ENCODE measurements around the gene FCGR3A. TPM values are rescaled to one million over a fixed set of nuclear protein-coding genes. Genes with fewer than 3 reads are reported as not detected.

Gene FCGR3A
- total RNA-seq, 1 donor from 2014 or later: not detected

GRCh38 chr1:161499099-161500039 lies 50.2 kb downstream of the FCGR3A start:
- Histone ChIP-seq H3K36me3 (ENCODE audit: control insufficient read depth, insufficient read depth, low read length) (no peaks in the 10 kb centered on the region), H3K4me3 (ENCODE audit: low read depth, low read length) (no peak overlapping the region), H3K27me3 (ENCODE audit: control insufficient read depth, insufficient read depth, low read length) (peaks cover 2% of the 10 kb centered on the region)
- DNase-seq (ENCODE audit: low read depth) (no peak), FAIRE-seq (no peak)
- no peak for TF ChIP-seq CTCF (IDR thresholded peaks at IDR 0.05; ENCODE audit: insufficient read depth, low read length, severe bottlenecking)

- Histone ChIP-seq H3K27me3 (ENCODE audit: control insufficient read depth, insufficient read depth, low read length) (peaks cover 2% of the 10 kb centered on the region), H3K4me3 (ENCODE audit: low read depth, low read length) (no peak overlapping the region), H3K36me3 (ENCODE audit: control insufficient read depth, insufficient read depth, low read length) (no peaks in the 10 kb centered on the region)
- no peak for FAIRE-seq
- TF ChIP-seq CTCF (IDR thresholded peaks at IDR 0.05; ENCODE audit: insufficient read depth, low read length, severe bottlenecking): no peak
- DNase-seq (ENCODE audit: low read depth): no peak
These were observed 51.0 kb downstream of the FCGR3A start for GRCh38 chr1:161498646-161499045.

- no peak for TF ChIP-seq CTCF (IDR thresholded peaks at IDR 0.05; ENCODE audit: insufficient read depth, low read length, severe bottlenecking)
- no peak for FAIRE-seq
- Histone ChIP-seq H3K36me3 (ENCODE audit: control insufficient read depth, insufficient read depth, low read length) (no peaks in the 10 kb centered on the region), H3K27me3 (ENCODE audit: control insufficient read depth, insufficient read depth, low read length) (peaks cover 2% of the 10 kb centered on the region), H3K4me3 (ENCODE audit: low read depth, low read length) (no peak overlapping the region)
- DNase-seq (ENCODE audit: low read depth): no peak
These were observed 51.7 kb downstream of the FCGR3A start for GRCh38 chr1:161497961-161498360.

GRCh38 chr1:161495490-161495889 lies 54.1 kb downstream of the FCGR3A start:
- Histone ChIP-seq H3K4me3 (ENCODE audit: low read depth, low read length) (no peak overlapping the region), H3K36me3 (ENCODE audit: control insufficient read depth, insufficient read depth, low read length) (no peaks in the 10 kb centered on the region), H3K27me3 (ENCODE audit: control insufficient read depth, insufficient read depth, low read length) (peaks cover 2% of the 10 kb centered on the region)
- TF ChIP-seq CTCF (IDR thresholded peaks at IDR 0.05; ENCODE audit: insufficient read depth, low read length, severe bottlenecking): no peak
- DNase-seq (ENCODE audit: low read depth) (no peak), FAIRE-seq (no peak)

GRCh38 chr1:161494091-161494735 lies 55.4 kb downstream of the FCGR3A start:
- Histone ChIP-seq H3K36me3 (ENCODE audit: control insufficient read depth, insufficient read depth, low read length) (no peaks in the 10 kb centered on the region), H3K27me3 (ENCODE audit: control insufficient read depth, insufficient read depth, low read length) (peaks cover 2% of the 10 kb centered on the region), H3K4me3 (ENCODE audit: low read depth, low read length) (no peak overlapping the region)
- DNase-seq (ENCODE audit: low read depth) (no peak), FAIRE-seq (no peak)
- TF ChIP-seq CTCF (IDR thresholded peaks at IDR 0.05; ENCODE audit: insufficient read depth, low read length, severe bottlenecking): no peak
